NB4 (cell line): ENCODE measurements around the gene IGF1R.

Experiments used
- DNase-seq: peaks from one replicate; pipeline ENCODE4 v3.0.0; 2010; ENCODE audit warnings: low read depth
- H3K4me3 ChIP-seq: one replicate; pipeline ENCODE4 v1.5.1; 2011; ENCODE audit warnings: mild to moderate bottlenecking, low read depth, low read length, moderate library complexity
- CTCF ChIP-seq: IDR thresholded peaks from one replicate; pipeline ENCODE4 v1.5.1; 2012; ENCODE audit warnings: low read depth, low read length
- MAX ChIP-seq: IDR thresholded peaks from 2 replicates; pipeline ENCODE4 v1.6.1; 2011; ENCODE audit warnings: low read depth, low read length
- MYC ChIP-seq: IDR thresholded peaks from 2 replicates; pipeline ENCODE4 v1.6.1; 2011; ENCODE audit warnings: low read depth, low read length
- POLR2A ChIP-seq: IDR thresholded peaks from 2 replicates; pipeline ENCODE4 v1.6.1; 2011; ENCODE audit warnings: mild to moderate bottlenecking; ENCODE audit not compliant: insufficient read length; ENCODE audit errors: extremely low read depth

IGF1R gene

GRCh38 chr15:98703126-98703685 lies 54.9 kb downstream of the IGF1R start:
- no peak for TF ChIP-seq POLR2A
- TF ChIP-seq CTCF, result no peak
- no peak for TF ChIP-seq MAX
- DNase-seq, result no peak
- no peak overlapping the region for H3K4me3 ChIP-seq

GRCh38 chr15:98705070-98705469 lies 56.7 kb downstream of the IGF1R start:
- H3K4me3 ChIP-seq, result no peak overlapping the region
- DNase-seq, result no peak
- TF ChIP-seq POLR2A (no peak), CTCF (no peak), MAX (no peak), MYC (no peak)

DNA sequence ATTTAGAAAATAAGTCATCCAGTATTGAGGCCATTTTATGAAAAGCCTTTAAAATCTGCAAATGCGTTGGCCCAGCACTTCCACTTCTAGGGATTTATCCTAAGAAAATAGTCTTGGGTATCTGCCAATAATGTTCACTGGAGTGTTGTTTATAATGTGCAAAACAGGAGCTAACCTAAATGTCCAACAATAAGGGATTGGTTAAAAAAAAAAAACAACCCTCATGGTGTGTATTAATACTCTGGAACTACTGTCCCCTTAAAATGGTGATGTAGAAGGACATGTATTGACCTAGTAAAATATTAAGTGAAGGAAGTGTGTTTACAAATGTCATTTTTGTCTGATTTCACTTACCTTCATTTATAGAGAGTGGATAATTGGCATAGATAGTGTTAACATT lies 58.0 kb downstream of the IGF1R start:
- H3K4me3 ChIP-seq, result no peak overlapping the region
- no peak for DNase-seq
- TF ChIP-seq POLR2A (no peak), CTCF (no peak), MYC (no peak), MAX (no peak)

DNA sequence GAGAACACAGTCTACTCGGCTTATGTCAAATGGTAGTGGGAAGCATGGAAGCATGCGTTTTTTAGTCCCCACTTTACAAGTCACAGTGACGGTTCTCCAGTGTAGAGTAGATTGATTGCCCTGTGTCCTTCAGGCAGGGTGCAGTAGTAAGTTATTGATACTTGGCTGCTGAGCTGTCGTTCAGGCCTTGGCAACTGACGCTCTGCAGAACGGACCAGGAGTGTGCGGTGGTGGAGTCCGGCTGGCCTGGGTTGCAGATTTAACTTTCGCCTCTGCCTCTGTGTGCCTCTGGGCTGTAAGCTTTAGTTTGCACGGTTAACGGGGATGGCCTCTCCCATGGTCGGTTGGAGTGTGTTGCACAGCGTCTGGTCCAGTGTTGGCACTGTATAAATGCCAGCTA lies 58.6 kb downstream of the IGF1R start:
- no peak for DNase-seq
- H3K4me3 ChIP-seq, result no peak overlapping the region
- TF ChIP-seq POLR2A (no peak), CTCF (no peak), MAX (no peak), MYC (no peak)

DNA sequence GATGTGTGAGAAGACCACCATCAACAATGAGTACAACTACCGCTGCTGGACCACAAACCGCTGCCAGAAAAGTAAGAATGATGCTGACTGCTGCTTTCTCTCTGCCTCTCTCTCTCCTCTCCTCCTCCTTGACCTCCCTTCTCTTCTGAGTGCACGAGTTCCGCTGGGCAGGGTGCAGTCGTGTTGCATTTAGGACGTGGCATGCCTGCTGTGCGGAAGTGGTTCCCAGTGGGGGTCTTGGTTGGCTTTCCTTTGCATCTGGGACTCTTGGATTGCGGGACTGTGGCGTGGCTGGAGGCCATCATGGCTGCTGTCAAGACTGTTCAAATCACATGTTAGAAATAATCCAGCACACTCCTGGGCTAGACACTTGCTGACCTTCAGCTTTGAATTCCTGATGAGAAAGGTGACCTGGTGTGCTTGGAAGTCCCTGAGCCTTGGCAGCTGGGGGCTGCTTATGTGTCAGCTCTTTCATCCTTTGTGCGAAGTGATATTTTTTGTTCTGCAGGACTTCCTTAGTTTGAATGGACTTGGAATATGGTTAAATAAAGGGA lies 59.8 kb downstream of the IGF1R start:
- H3K4me3 ChIP-seq, result no peak overlapping the region
- no peak for DNase-seq
- no peak for TF ChIP-seq MYC
- TF ChIP-seq POLR2A, result no peak
- TF ChIP-seq CTCF, result no peak
- TF ChIP-seq MAX, result no peak

GRCh38 chr15:98711810-98712209 lies 63.5 kb downstream of the IGF1R start:
- TF ChIP-seq CTCF (no peak), POLR2A (no peak), MYC (no peak), MAX (no peak)
- DNase-seq, result no peak
- no peak overlapping the region for H3K4me3 ChIP-seq
